ENCODE results near the gene SCCPDH. TPM values are rescaled to one million over a fixed set of nuclear protein-coding genes. Genes with fewer than 3 reads are reported as not detected.

The SCCPDH gene
- total RNA-seq, 1 donor from 2014 or later, result 19.5 TPM

- no peak for DNase-seq (ENCODE audit: low spot score)
- H3K27ac Mint-ChIP-seq (ENCODE audit: unreplicated experiment), result no peak overlapping the region
- peaks cover 4% of the 10 kb centered on the region for H3K4me1 Mint-ChIP-seq (ENCODE audit: unreplicated experiment)
- H3K36me3 Mint-ChIP-seq (ENCODE audit: low read depth, unreplicated experiment), result peaks cover 8% of the 10 kb centered on the region
- no peak for TF ChIP-seq CTCF (IDR thresholded peaks at IDR 0.05; ENCODE audit: unreplicated experiment)
- H3K4me3 Mint-ChIP-seq (ENCODE audit: unreplicated experiment), result no peak overlapping the region
- peaks cover 6% of the 10 kb centered on the region for H3K27me3 Mint-ChIP-seq (ENCODE audit: unreplicated experiment)
- H3K9me3 Mint-ChIP-seq (ENCODE audit: unreplicated experiment), result no peaks in the 10 kb centered on the region
These were observed 48.5 kb downstream of the SCCPDH start for GRCh38 chr1:246772686-246773085.

- Mint-ChIP-seq H3K4me1 (ENCODE audit: unreplicated experiment) (peaks cover 4% of the 10 kb centered on the region), H3K36me3 (ENCODE audit: low read depth, unreplicated experiment) (peaks cover 8% of the 10 kb centered on the region), H3K27ac (ENCODE audit: unreplicated experiment) (no peak overlapping the region), H3K27me3 (ENCODE audit: unreplicated experiment) (peaks cover 6% of the 10 kb centered on the region), H3K4me3 (ENCODE audit: unreplicated experiment) (no peak overlapping the region), H3K9me3 (ENCODE audit: unreplicated experiment) (no peaks in the 10 kb centered on the region)
- TF ChIP-seq CTCF (IDR thresholded peaks at IDR 0.05; ENCODE audit: unreplicated experiment), result no peak
- DNase-seq (ENCODE audit: low spot score), result no peak
These were observed 49.0 kb downstream of the SCCPDH start for GRCh38 chr1:246773213-246773641.

GRCh38 chr1:246775531-246776385 lies 51.5 kb downstream of the SCCPDH start:
- H3K27ac Mint-ChIP-seq (ENCODE audit: unreplicated experiment), result no peak overlapping the region
- peaks cover 4% of the 10 kb centered on the region for H3K27me3 Mint-ChIP-seq (ENCODE audit: unreplicated experiment)
- peaks cover 12% of the 10 kb centered on the region for H3K36me3 Mint-ChIP-seq (ENCODE audit: low read depth, unreplicated experiment)
- no peak overlapping the region for H3K4me3 Mint-ChIP-seq (ENCODE audit: unreplicated experiment)
- H3K9me3 Mint-ChIP-seq (ENCODE audit: unreplicated experiment), result no peaks in the 10 kb centered on the region
- H3K4me1 Mint-ChIP-seq (ENCODE audit: unreplicated experiment), result no peaks in the 10 kb centered on the region
- DNase-seq (ENCODE audit: low spot score), result no peak
- TF ChIP-seq CTCF (IDR thresholded peaks at IDR 0.05; ENCODE audit: unreplicated experiment), result no peak

GRCh38 chr1:246776923-246777322 lies 52.7 kb downstream of the SCCPDH start:
- Mint-ChIP-seq H3K27me3 (ENCODE audit: unreplicated experiment) (peaks cover 4% of the 10 kb centered on the region), H3K27ac (ENCODE audit: unreplicated experiment) (no peak overlapping the region), H3K4me1 (ENCODE audit: unreplicated experiment) (no peaks in the 10 kb centered on the region), H3K9me3 (ENCODE audit: unreplicated experiment) (no peaks in the 10 kb centered on the region), H3K4me3 (ENCODE audit: unreplicated experiment) (no peak overlapping the region), H3K36me3 (ENCODE audit: low read depth, unreplicated experiment) (peaks cover 13% of the 10 kb centered on the region)
- no peak for TF ChIP-seq CTCF (IDR thresholded peaks at IDR 0.05; ENCODE audit: unreplicated experiment)
- no peak for DNase-seq (ENCODE audit: low spot score)

GRCh38 chr1:246778663-246779062 lies 54.5 kb downstream of the SCCPDH start:
- no peak for TF ChIP-seq CTCF (IDR thresholded peaks at IDR 0.05; ENCODE audit: unreplicated experiment)
- Mint-ChIP-seq H3K4me3 (ENCODE audit: unreplicated experiment) (no peak overlapping the region), H3K27ac (ENCODE audit: unreplicated experiment) (no peak overlapping the region)

More at GRCh38 chr1:246778663-246779062, 54.5 kb downstream of the SCCPDH start:
- Mint-ChIP-seq H3K4me1 (ENCODE audit: unreplicated experiment) (no peaks in the 10 kb centered on the region), H3K36me3 (ENCODE audit: low read depth, unreplicated experiment) (peaks cover 13% of the 10 kb centered on the region), H3K27me3 (ENCODE audit: unreplicated experiment) (peaks cover 4% of the 10 kb centered on the region), H3K9me3 (ENCODE audit: unreplicated experiment) (no peaks in the 10 kb centered on the region)
- DNase-seq (ENCODE audit: low spot score), result no peak

Data from endothelial cell (in vitro differentiated cells).